Tibial nerve (tissue), 4 donors: ENCODE measurements around the gene EPSTI1. TPM values are rescaled to one million over a fixed set of nuclear protein-coding genes. Genes with fewer than 3 reads are reported as not detected.

Source experiments
- DNase-seq, 2 donors: peaks; one replicate each; pipeline ENCODE4 v3.0.0-alpha.2; 2019; ENCODE audit warnings: low spot score in 2 of 2
- H3K27ac ChIP-seq, 4 donors: fragments of 200-600 bp; sonication (generic) in 3 of 4; one replicate each; pipeline ENCODE4 v1.5.1; 2017 to 2019; ENCODE audit warnings: mild to moderate bottlenecking in 1 of 4
- H3K27me3 ChIP-seq, 2 donors: fragments of 200-600 bp; sonication (generic) in 1 of 2; one replicate each; pipeline versions ENCODE4 v1.5.1 to v1.6.0; 2017 to 2019
- H3K36me3 ChIP-seq, 3 donors: fragments of 200-600 bp; sonication (generic); one replicate each; pipeline ENCODE4 v1.5.1; 2018 to 2019
- H3K4me1 ChIP-seq, 4 donors: fragments of 200-600 bp; sonication (generic) in 3 of 4; one replicate each; pipeline ENCODE4 v1.5.1; 2017 to 2019
- H3K4me3 ChIP-seq, 4 donors: fragments of 200-600 bp; sonication (generic) in 3 of 4; one replicate each; pipeline ENCODE4 v1.5.1; 2017 to 2019; ENCODE audit warnings: mild to moderate bottlenecking in 1 of 4, moderate library complexity in 1 of 4
- H3K9me3 ChIP-seq, 4 donors: fragments of 200-600 bp; sonication (generic) in 3 of 4; one replicate each; pipeline ENCODE4 v1.5.1; 2017 to 2019
- CTCF ChIP-seq, 5 experiments: fragments of 200-600 bp in 3 of 5; fragments of 450-650 bp in 2 of 5; sonication (generic) in 3 of 5; IDR thresholded peaks; one replicate each; pipeline ENCODE4 v1.5.1; 2016 to 2019; ENCODE audit warnings: antibody characterized with exemption in 5 of 5, mild to moderate bottlenecking in 3 of 5, moderate library complexity in 2 of 5
- EP300 ChIP-seq, 2 donors: sonication (generic); formaldehyde crosslinking; IDR thresholded peaks; one replicate each; pipeline ENCODE4 v1.6.1; 2017; ENCODE audit warnings: antibody characterized with exemption in 2 of 2, mild to moderate bottlenecking in 1 of 2
- POLR2A ChIP-seq, 2 donors: fragments of 450-650 bp; IDR thresholded peaks; one replicate each; pipeline ENCODE4 v1.6.1; 2017; ENCODE audit warnings: antibody characterized with exemption in 2 of 2, mild to moderate bottlenecking in 2 of 2, moderate library complexity in 2 of 2
- WGBS, 2 donors: methylation state at CpG; one replicate each; pipeline ENCODE4 v1.1.5; 2018; 5-methylcytosine and 5-hydroxymethylcytosine counted together
- total RNA-seq, 4 donors: library from RNA; depleted of rRNA; stranded (reverse); fragments of >200 nt; gene quantifications; one replicate each; pipeline ENCODE4 v1.1.0, GENCODE V29; 2016

EPSTI1 gene
- total RNA-seq, 4 donors from 2014 or later = 1.4 to 16.8 (median 3.3) TPM

- no peaks in the 10 kb centered on the region for H3K27me3 ChIP-seq
- 90 to 92% methylated on average over 3 of the region's 3 CpGs for WGBS, 2 donors
- TF ChIP-seq EP300 (IDR thresholded peaks at IDR 0.05) (no peak), POLR2A (IDR thresholded peaks at IDR 0.05) (no peak), CTCF (IDR thresholded peaks at IDR 0.05) (no peak)
- no peaks in the 10 kb centered on the region for H3K9me3 ChIP-seq
- no peaks in the 10 kb centered on the region for H3K36me3 ChIP-seq
- H3K4me3 ChIP-seq = no peak overlapping the region
- H3K4me1 ChIP-seq = peaks cover 0 to 2% (median under 1%) of the 10 kb centered on the region in 4 donors
- no peak for DNase-seq
- H3K27ac ChIP-seq = no peak overlapping the region
Observed at GRCh38 chr13:42976066-42976465, 16.0 kb downstream of the EPSTI1 start.

GRCh38 chr13:42973581-42973980, 18.5 kb downstream of the EPSTI1 start:
- TF ChIP-seq EP300 (IDR thresholded peaks at IDR 0.05) = no peak
- TF ChIP-seq POLR2A (IDR thresholded peaks at IDR 0.05) = no peak
- TF ChIP-seq CTCF (IDR thresholded peaks at IDR 0.05) = no peak
- Histone ChIP-seq H3K36me3 (no peaks in the 10 kb centered on the region), H3K9me3 (no peaks in the 10 kb centered on the region), H3K27me3 (no peaks in the 10 kb centered on the region), H3K4me1 (peaks cover 0 to 4% (median 0%) of the 10 kb centered on the region in 4 donors), H3K4me3 (no peak overlapping the region), H3K27ac (no peak overlapping the region)
- WGBS, 2 donors = 94 to 96% methylated on average over 3 of the region's 3 CpGs
- DNase-seq = no peak

GRCh38 chr13:42971691-42972347, 20.2 kb downstream of the EPSTI1 start:
- no peak overlapping the region for H3K4me3 ChIP-seq
- H3K36me3 ChIP-seq = no peaks in the 10 kb centered on the region
- H3K27me3 ChIP-seq = no peaks in the 10 kb centered on the region
- DNase-seq = no peak
- H3K9me3 ChIP-seq = no peaks in the 10 kb centered on the region
- H3K4me1 ChIP-seq = peaks cover 0 to 4% (median 2%) of the 10 kb centered on the region in 4 donors
- 84 to 87% methylated on average over 9 of the region's 9 CpGs for WGBS, 2 donors
- no peak overlapping the region for H3K27ac ChIP-seq
- TF ChIP-seq CTCF (IDR thresholded peaks at IDR 0.05) (no peak), EP300 (IDR thresholded peaks at IDR 0.05) (no peak), POLR2A (IDR thresholded peaks at IDR 0.05) (no peak)

GRCh38 chr13:42970824-42971690, 21.0 kb downstream of the EPSTI1 start:
- Histone ChIP-seq H3K9me3 (no peaks in the 10 kb centered on the region), H3K4me1 (peaks cover 0 to 4% (median 2%) of the 10 kb centered on the region in 4 donors), H3K36me3 (no peaks in the 10 kb centered on the region), H3K27ac (no peak overlapping the region), H3K4me3 (no peak overlapping the region), H3K27me3 (no peaks in the 10 kb centered on the region)
- DNase-seq = peak in 1 of 2 donors; percentile 35
- TF ChIP-seq POLR2A (IDR thresholded peaks at IDR 0.05) = no peak
- peak; percentile 47 to 64 (median 52) for TF ChIP-seq CTCF (IDR thresholded peaks at IDR 0.05)
- no peak for TF ChIP-seq EP300 (IDR thresholded peaks at IDR 0.05)
- 66 to 67% methylated on average over 6 of the region's 6 CpGs for WGBS, 2 donors
